Astrocyte (in vitro differentiated cells and primary cell): Measurements from ENCODE around the gene ECHDC3.

Experiments
- CTCF ChIP-seq: IDR thresholded peaks from 2 replicates; pipeline ENCODE4 v1.5.1; 2011; ENCODE audit warnings: low read depth, mild to moderate bottlenecking, inconsistent platforms, low read length, moderate library complexity; ENCODE audit not compliant: insufficient read depth
- EZH2 ChIP-seq: IDR thresholded peaks from 2 replicates; pipeline ENCODE4 v1.6.1; 2012; ENCODE audit warnings: mild to moderate bottlenecking, low read length, inconsistent platforms; ENCODE audit not compliant: insufficient read depth

GRCh38 chr10:11742009-11742778, at the start of gene ECHDC3:
- TF ChIP-seq EZH2: no peak
- no peak for TF ChIP-seq CTCF
